K562 (cell line): ENCODE measurements around the gene CPN2. TPM values are rescaled to one million over a fixed set of nuclear protein-coding genes. Genes with fewer than 3 reads are reported as not detected.

Source experiments
- BCLAF1 ChIP-seq, 2 experiments: fragments of 450-650 bp in 1 of 2; IDR thresholded peaks; 2 replicates each; pipeline ENCODE4 v1.6.1; 2011 to 2017; ENCODE audit warnings: low read depth in 2 of 2, antibody characterized with exemption in 1 of 2, borderline replicate concordance in 1 of 2, low read length in 1 of 2, mild to moderate bottlenecking in 1 of 2, mixed read lengths in 1 of 2; ENCODE audit not compliant: control insufficient read depth in 1 of 2
- C11orf30 ChIP-seq: fragments of 450-650 bp; IDR thresholded peaks from 2 replicates; pipeline ENCODE4 v1.6.1; 2016; ENCODE audit warnings: low read depth, mild to moderate bottlenecking
- EHMT2 ChIP-seq: fragments of 450-650 bp; IDR thresholded peaks from 2 replicates; pipeline ENCODE4 v1.6.1; 2018; ENCODE audit warnings: antibody characterized with exemption
- KDM1A ChIP-seq, 2 experiments: fragments of 450-650 bp; IDR thresholded peaks; 2 replicates each; pipeline ENCODE4 v1.6.1; 2016; ENCODE audit warnings: mild to moderate bottlenecking in 2 of 2
- PRPF4 ChIP-seq: fragments of 200-400 bp; formaldehyde crosslinking; IDR thresholded peaks from one replicate; pipeline ENCODE4 v1.6.1; 2017; ENCODE audit warnings: low read length, low read depth, mild to moderate bottlenecking; ENCODE audit not compliant: insufficient read depth, poor library complexity, severe bottlenecking
- SETDB1 ChIP-seq: IDR thresholded peaks from one replicate; pipeline ENCODE4 v1.6.1; 2012; ENCODE audit warnings: low read length, control low read depth, inconsistent platforms
- SMAD1 ChIP-seq: fragments of 150-350 bp; IDR thresholded peaks from 2 replicates; pipeline ENCODE4 v1.6.1; 2014; ENCODE audit warnings: low read length, low read depth; ENCODE audit not compliant: partially characterized antibody
- SMARCA5 ChIP-seq: fragments of 450-650 bp; IDR thresholded peaks from 2 replicates; pipeline ENCODE4 v1.6.1; 2016
- THRB ChIP-seq: fragments of 450-650 bp; formaldehyde crosslinking; conservative IDR thresholded peaks from 2 replicates; pipeline ENCODE4 v1.4.0; 2022; ENCODE audit warnings: mild to moderate bottlenecking, missing genetic modification characterization
- TRIM28 ChIP-seq: fragments of 450-650 bp; IDR thresholded peaks from 2 replicates; pipeline ENCODE4 v1.6.1; 2017
- USF1 ChIP-seq: sonication (generic); formaldehyde crosslinking; IDR thresholded peaks from 2 replicates; pipeline ENCODE4 v1.9.0; 2022; ENCODE audit warnings: mild to moderate bottlenecking, missing genetic modification reagents
- ZNF436 ChIP-seq: fragments of 250-450, 450-650 bp; sonication (Bioruptor Pico); formaldehyde crosslinking; IDR thresholded peaks from 2 replicates; pipeline ENCODE4 v1.7.0; 2020; ENCODE audit warnings: mild to moderate bottlenecking
- ZSCAN32 ChIP-seq: fragments of 450-650 bp; formaldehyde crosslinking; IDR thresholded peaks from 2 replicates; pipeline ENCODE4 v1.4.0; 2020; ENCODE audit warnings: mild to moderate bottlenecking, moderate library complexity
- polyA plus RNA-seq, 8 experiments: library from polyadenylated mRNA; depleted of rRNA in 4 of 8; stranded (reverse) in 5 of 8; unstranded in 3 of 8; fragments of >200 nt; fragmentation: Nextera tagmentation in 2 of 8; fragmentation: Illumina TruSeq in 1 of 8; extraction: Ambion mirVana in 2 of 8; extraction: Trizol in 1 of 8; gene quantifications; 2 replicates each; pipeline versions ENCODE4 v1.2.1 to v1.2.3, GENCODE V29; 2011 to 2014; ENCODE audit warnings: inconsistent platforms in 1 of 8, missing spikeins in 1 of 8
- total RNA-seq, 7 experiments: library from RNA; depleted of rRNA in 6 of 7; stranded (reverse); fragments of >200 nt in 6 of 7; fragmentation: Illumina TruSeq in 2 of 7; extraction: Trizol in 2 of 7; gene quantifications; 2 replicates each; pipeline versions ENCODE4 v1.2.1 to v1.2.3, GENCODE V29; 2011 to 2021; ENCODE audit warnings: low replicate concordance in 1 of 7
- TF ChIP-seq, protein P1 (sequence below): fragments of 250-450 bp; sonication (Bioruptor Pico); IDR thresholded peaks from 2 replicates; pipeline ENCODE4 v1.5.0; 2020; ENCODE audit warnings: mild to moderate bottlenecking
- TF ChIP-seq, protein P2 (sequence below): fragments of 450-650 bp; IDR thresholded peaks from 2 replicates; pipeline ENCODE4 v1.6.1; 2017; ENCODE audit warnings: antibody characterized with exemption, mild to moderate bottlenecking
- TF ChIP-seq, protein P3 (sequence below): fragments of 250-450 bp; sonication (Bioruptor Pico); IDR thresholded peaks from 2 replicates; pipeline ENCODE4 v1.6.1; 2021; ENCODE audit warnings: mild to moderate bottlenecking

The CPN2 gene
- total and polyA plus RNA-seq, 9 of the 15 experiments (the other 6 are each of a cell fraction or from before 2014, with no cell fraction given) = not detected

- TF ChIP-seq BCLAF1 (IDR thresholded peaks at IDR 0.05; ENCODE audit: borderline replicate concordance in 1 of 2, control insufficient read depth in 1 of 2, low read depth in 2 of 2, low read length in 1 of 2) (peak; percentile 18 to 67; a peak in 1 of 4 replicates), KDM1A (IDR thresholded peaks at IDR 0.05) (peak; percentile 48 to 68; a peak in 3 of 4 replicates), SMARCA5 (peak; percentile 96), ZNF436 (CRISPR knock-in tag) (no peak), TRIM28 (no peak), ZSCAN32 (no peak), PRPF4 (no peak), SMAD1 (no peak), USF1 (CRISPR knock-in tag) (no peak; the same call in 1 of the 2 replicates), SETDB1 (no peak), EHMT2 (0 out of 2 replicates have a peak, but pooled peaks have one; percentile 48), C11orf30 (no peak), THRB (no peak)
- TF ChIP-seq, protein P1, sequence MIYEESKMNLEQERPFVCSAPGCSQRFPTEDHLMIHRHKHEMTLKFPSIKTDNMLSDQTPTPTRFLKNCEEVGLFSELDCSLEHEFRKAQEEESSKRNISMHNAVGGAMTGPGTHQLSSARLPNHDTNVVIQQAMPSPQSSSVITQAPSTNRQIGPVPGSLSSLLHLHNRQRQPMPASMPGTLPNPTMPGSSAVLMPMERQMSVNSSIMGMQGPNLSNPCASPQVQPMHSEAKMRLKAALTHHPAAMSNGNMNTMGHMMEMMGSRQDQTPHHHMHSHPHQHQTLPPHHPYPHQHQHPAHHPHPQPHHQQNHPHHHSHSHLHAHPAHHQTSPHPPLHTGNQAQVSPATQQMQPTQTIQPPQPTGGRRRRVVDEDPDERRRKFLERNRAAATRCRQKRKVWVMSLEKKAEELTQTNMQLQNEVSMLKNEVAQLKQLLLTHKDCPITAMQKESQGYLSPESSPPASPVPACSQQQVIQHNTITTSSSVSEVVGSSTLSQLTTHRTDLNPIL (CRISPR knock-in tag) = no peak
- TF ChIP-seq, protein P2, sequence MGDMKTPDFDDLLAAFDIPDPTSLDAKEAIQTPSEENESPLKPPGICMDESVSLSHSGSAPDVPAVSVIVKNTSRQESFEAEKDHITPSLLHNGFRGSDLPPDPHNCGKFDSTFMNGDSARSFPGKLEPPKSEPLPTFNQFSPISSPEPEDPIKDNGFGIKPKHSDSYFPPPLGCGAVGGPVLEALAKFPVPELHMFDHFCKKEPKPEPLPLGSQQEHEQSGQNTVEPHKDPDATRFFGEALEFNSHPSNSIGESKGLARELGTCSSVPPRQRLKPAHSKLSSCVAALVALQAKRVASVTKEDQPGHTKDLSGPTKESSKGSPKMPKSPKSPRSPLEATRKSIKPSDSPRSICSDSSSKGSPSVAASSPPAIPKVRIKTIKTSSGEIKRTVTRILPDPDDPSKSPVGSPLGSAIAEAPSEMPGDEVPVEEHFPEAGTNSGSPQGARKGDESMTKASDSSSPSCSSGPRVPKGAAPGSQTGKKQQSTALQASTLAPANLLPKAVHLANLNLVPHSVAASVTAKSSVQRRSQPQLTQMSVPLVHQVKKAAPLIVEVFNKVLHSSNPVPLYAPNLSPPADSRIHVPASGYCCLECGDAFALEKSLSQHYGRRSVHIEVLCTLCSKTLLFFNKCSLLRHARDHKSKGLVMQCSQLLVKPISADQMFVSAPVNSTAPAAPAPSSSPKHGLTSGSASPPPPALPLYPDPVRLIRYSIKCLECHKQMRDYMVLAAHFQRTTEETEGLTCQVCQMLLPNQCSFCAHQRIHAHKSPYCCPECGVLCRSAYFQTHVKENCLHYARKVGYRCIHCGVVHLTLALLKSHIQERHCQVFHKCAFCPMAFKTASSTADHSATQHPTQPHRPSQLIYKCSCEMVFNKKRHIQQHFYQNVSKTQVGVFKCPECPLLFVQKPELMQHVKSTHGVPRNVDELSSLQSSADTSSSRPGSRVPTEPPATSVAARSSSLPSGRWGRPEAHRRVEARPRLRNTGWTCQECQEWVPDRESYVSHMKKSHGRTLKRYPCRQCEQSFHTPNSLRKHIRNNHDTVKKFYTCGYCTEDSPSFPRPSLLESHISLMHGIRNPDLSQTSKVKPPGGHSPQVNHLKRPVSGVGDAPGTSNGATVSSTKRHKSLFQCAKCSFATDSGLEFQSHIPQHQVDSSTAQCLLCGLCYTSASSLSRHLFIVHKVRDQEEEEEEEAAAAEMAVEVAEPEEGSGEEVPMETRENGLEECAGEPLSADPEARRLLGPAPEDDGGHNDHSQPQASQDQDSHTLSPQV = no peak
- TF ChIP-seq, protein P3, sequence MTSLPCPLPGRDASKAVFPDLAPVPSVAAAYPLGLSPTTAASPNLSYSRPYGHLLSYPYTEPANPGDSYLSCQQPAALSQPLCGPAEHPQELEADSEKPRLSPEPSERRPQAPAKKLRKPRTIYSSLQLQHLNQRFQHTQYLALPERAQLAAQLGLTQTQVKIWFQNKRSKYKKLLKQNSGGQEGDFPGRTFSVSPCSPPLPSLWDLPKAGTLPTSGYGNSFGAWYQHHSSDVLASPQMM = no peak
Measured at GRCh38 chr3:194326192-194326967, 24.7 kb downstream of the CPN2 start (continued).
